A673 (cell line): ENCODE measurements around the gene SF3B4.

Source experiments
- EZH2 ChIP-seq: fragments of 200-600 bp; sonication (generic); IDR thresholded peaks from 2 replicates; pipeline ENCODE4 v1.6.1; 2017; ENCODE audit warnings: borderline replicate concordance, low read depth, mild to moderate bottlenecking, mixed read lengths, antibody characterized with exemption, low read length; ENCODE audit not compliant: poor library complexity, severe bottlenecking
- TF ChIP-seq, protein P1 (sequence below): fragments of 300-800, 200-600 bp; sonication (generic); conservative IDR thresholded peaks from 2 replicates; pipeline ENCODE4 v1.5.1; 2017; ENCODE audit warnings: low read depth, mild to moderate bottlenecking, antibody characterized with exemption, low read length, moderate library complexity, mixed read lengths

DNA sequence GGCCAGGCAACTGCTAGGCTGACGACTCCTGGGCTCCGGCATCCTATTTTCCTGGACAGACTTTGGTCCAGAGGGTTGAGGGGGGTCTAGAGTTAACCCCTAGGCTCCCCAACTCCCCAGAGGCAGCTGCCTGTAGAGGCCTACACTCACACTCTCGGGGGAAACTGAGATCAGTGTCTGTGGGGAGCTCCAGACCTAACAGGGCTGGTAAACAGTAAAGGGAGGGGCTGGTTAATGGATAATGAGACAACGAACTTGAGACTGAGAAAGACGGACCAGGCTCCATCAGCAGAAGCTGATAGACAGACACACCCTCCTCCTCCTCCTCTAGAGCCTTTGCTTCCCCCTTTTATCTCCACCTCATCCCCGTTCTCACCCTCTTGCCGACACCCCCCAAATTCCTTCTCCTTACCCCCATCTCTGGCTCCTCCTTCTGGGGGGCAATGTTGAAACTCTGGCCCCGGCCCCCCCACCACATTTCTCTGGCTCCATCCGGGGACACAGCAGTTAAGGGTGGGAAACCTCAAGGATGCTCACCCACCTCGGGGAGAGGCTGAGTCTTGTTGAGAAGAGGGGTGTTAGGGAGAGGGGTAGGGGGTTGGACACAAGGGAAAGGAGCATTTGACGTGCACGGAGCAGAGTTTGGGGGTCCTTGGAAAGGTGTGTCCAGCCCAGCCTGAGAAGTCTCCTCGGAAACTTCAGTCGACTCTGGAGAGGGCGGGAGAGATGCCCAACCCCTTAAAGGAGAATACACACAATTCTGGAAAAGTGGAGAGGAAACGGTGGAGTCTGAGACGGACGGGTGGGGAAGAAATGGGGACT is 8.8 kb upstream of the SF3B4 start, which contains the start of gene MTMR11:
- TF ChIP-seq, protein P1, sequence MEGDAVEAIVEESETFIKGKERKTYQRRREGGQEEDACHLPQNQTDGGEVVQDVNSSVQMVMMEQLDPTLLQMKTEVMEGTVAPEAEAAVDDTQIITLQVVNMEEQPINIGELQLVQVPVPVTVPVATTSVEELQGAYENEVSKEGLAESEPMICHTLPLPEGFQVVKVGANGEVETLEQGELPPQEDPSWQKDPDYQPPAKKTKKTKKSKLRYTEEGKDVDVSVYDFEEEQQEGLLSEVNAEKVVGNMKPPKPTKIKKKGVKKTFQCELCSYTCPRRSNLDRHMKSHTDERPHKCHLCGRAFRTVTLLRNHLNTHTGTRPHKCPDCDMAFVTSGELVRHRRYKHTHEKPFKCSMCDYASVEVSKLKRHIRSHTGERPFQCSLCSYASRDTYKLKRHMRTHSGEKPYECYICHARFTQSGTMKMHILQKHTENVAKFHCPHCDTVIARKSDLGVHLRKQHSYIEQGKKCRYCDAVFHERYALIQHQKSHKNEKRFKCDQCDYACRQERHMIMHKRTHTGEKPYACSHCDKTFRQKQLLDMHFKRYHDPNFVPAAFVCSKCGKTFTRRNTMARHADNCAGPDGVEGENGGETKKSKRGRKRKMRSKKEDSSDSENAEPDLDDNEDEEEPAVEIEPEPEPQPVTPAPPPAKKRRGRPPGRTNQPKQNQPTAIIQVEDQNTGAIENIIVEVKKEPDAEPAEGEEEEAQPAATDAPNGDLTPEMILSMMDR: no peak
- no peak for TF ChIP-seq EZH2
